Measurements from ENCODE around the gene IRF8. TPM values are rescaled to one million over a fixed set of nuclear protein-coding genes. Genes with fewer than 3 reads are reported as not detected.
A peak's percentile ranks its signal among the peaks of the same experiment; 100 is the strongest.
"Not testable (repeated sequence)": the region's sequence is repeated elsewhere in the genome, so short reads cannot be mapped to it uniquely, and the experiment has no call there.

The IRF8 gene
- total RNA-seq, 1 experiment from 2014 or later, result not detected

DNA sequence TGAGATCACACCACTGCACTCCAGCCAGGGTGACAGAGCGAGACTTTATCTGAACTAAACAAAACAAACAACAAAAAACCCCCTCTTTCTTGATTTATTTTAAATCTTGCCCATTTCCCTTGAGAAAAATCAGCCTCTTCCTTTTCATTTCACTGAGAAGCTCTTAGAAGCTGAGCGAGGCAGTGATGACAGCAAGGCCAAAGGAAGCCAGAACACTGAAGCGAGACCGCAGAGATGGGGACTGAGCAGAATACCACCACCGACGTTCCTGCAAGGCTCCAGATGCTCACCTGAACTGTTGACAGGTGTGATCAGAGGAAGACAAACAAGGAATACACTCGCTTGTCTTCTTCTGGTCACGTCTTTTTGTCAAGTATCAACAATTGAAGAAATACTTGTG, 30.5 kb upstream of the IRF8 start:
- DNase-seq (ENCODE audit: low read depth), result no peak

DNA sequence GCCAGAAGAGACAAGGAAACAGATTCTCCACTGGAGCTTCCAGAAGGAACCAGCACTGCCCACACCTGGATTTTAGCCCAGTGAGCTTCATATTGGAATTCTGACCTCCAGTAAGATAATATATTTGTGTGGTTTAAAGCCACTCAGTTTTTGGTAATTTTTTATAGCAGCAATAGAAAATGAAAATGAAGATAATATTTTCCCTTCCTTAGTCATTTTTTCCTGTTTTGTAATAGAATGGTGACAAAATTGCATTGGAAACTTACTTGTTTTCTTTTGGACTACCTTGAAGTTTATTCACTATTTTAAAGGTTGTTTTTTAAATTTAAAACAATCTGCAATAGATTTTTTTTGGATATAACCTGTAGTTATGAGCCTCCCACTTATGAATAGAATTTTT, 29.8 kb upstream of the IRF8 start:
- no peak for DNase-seq (ENCODE audit: low read depth)

DNA sequence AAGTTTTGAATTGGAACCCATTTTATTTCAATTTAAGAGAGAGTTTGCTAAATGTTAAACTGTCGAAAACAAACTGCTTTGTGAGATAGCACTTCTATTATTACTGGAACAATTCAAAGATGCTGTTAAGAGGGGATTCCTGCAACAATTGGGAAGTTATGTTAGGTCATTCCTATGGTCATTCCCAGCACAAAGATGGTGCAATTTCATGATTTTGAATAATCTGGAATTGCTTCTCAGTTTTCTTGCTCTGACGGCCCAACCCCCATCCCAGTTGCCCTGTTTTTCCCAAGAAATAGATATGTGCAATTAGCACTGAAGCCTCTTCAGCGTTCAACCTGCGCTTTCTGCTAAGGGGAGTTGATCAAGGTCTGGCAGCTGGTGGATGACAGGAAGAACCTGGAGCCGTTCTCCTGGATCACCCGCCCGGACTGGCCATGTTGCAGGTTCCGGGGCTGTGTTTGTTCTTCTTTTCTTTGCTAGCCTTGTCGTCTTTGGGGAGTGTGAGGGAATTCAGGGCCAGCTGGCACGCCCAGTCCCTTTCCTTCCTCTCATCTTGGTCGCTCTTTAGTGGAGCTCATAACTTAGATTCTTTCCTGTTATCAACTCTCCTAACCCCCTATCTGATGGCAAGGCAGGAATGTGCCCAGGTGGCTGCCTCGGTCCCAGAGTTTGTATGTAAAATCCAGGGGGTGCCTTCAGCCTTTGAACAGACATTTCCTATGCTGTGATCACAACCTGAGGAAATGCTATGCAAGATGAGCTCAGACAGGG, 29.0 kb upstream of the IRF8 start:
- DNase-seq (ENCODE audit: low read depth), result no peak

DNA sequence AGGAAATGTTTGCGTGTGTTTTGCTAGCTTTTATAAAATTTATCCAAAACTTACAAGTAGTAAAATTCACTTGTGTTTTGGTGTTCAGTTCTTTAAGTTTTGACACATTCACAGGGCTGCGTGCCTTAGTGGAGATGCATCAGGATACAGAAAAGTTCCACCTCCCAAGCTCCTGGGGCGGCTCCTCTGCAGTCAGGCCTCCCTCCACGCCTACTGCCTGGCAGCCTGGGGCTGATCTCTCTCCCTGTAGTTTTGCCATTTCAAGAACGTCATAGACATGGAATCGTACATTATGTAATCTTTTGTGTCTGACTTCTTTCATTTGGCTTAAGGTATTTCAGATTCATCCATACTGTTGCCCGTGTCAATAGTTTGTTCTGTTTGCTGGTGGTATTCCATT, 27.2 kb upstream of the IRF8 start:
- DNase-seq (ENCODE audit: low read depth), result no peak

DNA sequence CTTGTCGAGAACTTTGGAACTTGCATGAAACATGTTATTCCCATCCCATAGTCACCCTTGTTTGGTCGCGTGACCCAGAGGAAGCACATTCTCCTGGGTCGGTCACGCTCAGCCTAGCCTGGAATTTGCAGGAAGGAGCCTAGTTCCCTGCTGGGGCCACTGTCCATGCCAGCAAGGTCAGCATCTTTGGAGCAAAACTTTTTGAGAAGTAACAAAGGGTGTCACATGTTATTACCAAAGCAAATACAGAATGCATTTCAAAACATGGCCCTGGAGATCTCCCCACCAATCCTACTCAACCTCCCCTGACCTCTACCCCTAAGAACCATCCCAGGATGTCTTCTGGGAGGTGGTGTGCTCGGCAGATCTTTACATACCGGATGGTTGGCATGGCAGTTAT, 26.2 kb upstream of the IRF8 start:
- DNase-seq (ENCODE audit: low read depth), result no peak

DNA sequence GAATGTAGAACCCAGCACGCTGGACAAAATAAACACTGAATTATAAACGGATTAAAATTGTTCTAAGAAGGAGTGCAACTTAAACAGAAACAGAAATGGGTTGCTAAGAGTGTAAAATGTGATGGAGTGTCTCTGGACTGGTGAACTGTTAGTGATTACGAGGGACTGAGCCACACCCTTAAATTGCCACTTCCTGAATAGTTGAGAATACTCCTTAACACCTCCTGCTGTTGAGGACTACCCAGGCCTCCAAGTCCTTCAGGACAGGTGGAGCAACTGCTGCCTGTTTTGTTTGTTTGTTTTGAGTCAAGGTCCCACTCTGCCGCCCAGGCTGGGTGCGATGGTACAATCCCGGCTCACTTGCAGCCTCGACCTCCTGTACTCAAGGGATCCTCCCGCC, 25.8 kb upstream of the IRF8 start:
- DNase-seq (ENCODE audit: low read depth), result no peak

DNA sequence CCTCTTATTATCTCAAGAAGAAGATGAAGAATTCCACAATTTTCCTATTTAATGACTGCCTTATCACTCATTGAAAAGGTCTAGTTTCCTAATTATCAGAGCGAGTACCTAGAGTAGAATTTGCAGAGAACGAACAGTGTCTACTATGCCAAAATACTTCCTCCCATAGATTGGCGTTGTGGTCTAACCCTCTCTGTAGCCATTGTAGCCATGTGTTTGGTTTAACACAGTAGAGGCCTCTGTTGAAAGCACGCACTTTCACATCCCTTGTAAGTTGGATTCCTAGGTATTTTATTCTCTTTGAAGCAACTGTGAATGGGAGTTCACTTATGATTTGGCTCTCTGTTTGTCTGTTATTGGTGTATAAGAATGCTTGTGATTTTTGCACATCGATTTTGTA, 24.9 kb upstream of the IRF8 start:
- DNase-seq (ENCODE audit: low read depth), result not testable (repeated sequence)

DNA sequence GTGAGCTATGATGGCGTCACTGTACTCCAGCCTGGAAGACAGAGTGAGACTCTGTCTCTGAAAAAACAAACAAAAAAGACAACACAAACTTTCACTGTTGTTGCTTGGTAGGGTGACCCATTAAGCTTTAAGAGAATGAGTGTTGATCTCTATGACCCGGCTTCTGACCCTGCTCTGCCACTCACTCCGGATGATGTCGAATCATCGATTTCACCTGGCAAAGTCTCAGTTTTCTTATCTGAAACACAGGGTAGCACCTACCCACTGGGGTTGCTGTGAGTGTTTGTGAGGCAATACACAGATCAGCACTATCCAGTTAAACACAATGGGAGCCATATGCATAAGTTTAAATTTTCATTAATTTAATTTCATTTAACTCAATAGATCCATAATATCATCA, 20.6 kb upstream of the IRF8 start:
- no peak for DNase-seq (ENCODE audit: low read depth)

DNA sequence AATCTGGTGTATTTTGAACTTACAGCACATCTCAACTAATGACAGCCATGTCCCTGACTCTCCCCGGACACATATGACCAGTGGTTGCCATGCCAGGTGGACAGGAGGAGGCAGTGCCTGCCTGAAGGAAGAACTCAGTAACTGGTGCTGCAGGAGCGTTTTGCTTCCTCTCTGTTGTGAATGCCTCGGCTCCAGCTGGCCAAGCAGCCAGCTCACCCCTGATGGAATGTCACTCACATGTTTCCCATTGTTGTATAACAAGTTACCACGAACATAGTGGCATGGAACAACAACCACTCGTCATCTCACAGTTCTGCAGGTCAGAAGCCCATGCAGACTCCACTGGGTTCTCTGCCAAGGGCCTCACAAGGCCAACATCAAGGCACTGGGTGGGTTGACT, 20.1 kb upstream of the IRF8 start:
- peak; percentile 53 for DNase-seq (ENCODE audit: low read depth)

DNA sequence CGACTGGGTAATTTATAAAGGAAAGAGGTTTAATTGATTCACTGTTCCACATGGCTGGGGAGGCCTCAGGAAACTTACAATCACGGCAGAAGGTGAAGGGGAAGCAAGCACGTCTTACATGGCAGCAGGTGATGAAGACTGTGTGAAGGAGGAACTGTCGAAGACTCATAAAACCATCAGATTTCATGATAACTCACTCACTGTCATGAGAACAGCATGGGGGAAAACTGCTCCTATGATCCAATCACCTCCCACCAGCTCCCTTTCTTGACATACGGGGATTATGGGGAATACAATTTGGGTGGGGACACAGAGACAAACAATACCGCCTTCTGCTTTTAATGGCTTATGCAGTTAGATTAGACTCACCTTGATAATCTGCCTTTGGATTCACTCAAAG, 19.4 kb upstream of the IRF8 start:
- no peak for DNase-seq (ENCODE audit: low read depth)

DNA sequence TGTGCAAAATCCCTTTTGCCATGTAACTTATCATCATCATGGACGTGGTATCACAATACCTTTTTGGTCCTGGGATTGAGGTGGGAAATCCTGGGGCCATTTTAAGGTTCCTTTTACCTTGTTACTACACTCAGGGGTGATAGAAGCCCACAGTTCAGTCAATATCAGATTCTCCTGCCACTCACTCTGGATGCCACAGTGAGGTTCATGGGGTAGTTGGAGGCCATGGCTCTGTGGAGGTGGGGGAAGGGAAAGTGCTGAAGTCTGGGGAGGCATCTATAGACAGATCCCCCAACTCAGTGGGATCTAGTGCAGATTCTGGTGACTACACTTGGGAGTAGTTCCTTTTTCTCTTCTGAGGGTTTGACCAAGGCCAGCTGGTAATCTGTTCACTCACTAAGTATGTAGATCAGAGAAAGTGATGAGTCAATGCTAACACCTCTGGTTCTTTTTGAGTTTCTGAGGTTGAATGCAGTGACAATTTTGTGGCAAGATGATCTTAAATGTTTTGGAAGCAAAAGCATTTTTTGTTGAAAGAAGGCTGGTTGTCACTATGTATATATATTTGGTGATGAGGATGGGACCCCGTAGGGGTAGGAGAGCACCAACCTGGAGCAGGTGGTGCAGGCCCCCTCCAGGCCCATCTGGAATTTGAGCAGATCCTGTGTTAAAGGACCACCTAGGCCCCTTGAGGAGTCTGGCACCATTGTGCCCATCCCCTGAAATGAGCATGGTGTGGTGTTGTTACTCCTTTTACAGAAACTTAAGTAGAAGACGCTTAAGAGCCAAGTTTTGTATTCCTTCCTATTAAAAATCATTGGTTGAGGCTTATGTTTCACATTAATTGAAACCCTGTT, 18.8 kb upstream of the IRF8 start:
- DNase-seq (ENCODE audit: low read depth), result no peak

DNA sequence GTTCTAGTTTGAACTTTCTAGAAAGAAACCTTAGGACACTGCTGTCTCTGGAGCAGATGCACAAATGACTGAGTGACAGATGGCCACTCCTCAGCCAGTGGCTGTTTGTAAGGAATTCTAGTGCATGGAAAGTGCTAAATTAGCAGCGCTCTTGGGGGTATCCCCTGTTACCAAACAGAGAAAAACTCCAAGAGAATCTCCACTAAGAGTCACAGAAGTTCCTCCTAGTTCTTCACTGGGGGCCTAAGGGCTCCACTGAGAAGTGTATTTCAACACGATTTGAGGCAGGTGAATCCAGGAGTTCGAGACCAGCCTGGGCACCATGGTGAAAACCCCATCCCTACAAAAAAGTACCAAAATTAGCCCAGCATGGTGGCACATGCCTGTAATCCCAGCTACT, 18.1 kb upstream of the IRF8 start:
- no peak for DNase-seq (ENCODE audit: low read depth)

DNA sequence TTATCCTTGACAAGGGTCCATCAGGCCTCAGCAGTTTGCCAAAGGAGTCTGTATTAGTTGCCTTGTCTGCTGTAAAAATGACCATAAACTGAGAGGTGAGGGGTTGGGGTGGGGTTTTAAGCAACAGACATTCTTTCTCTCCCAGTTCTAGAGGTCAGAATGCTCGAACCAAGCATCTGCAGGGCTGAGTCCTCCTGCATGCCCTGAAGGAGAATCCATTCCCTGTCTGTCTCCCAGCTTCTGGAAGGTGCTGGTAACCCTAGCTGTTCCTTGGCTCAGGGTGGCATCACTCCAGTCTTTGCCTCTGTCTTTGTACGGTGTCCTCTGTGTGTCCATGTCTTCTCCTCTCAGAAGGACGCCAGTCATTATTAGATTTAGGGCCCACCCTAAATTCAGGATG, 17.5 kb upstream of the IRF8 start:
- DNase-seq (ENCODE audit: low read depth), result no peak

DNA sequence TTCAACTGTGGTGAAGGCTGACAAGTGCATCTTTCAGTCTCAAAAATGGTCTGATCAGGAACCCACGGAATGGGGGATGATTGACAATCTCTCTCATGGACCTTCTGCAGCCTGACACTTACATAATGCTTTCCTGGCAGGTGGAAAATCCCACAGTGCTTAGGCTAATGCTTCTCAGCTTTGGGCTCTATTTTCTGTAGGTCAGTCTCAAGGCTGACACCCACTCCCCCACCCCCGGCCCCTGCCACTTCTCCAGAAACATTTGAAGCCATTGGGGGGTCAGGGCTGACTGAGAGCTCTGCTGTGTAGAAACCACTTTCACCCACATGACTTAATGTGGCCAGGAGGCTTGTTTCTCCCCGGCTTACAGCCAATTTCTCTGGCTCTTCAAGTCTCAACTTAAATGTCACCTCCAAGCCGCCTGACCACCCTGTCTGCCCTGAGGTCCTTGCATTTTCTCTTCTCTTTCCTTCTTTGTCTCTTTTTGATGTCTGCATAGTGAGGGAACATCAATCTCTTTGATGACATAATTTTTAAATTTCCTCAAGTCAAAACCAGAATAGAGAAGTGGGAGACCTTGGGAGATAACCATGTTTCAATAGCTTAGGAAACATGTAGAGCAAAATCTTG, 16.7 kb upstream of the IRF8 start:
- DNase-seq (ENCODE audit: low read depth), result no peak

DNA sequence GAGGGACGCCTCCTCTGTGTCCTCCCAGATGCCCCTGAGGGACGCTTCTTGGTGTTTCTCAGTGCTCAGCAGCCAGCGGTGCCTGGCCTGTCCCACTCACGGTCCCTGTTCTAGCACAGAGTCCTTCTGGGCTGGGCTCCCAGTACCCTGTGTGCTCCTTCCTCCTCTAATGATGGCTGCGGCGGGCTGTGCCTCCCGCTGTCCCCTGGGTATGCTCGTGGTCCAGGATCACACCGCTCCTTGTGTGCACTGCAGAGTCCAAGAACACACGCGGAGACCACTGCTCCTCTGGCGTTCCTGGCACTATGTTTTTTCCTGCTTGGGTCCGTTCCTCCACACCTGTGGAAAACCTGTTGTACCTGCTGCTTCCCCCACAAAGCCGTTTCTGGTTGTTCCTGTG, 15.1 kb upstream of the IRF8 start:
- DNase-seq (ENCODE audit: low read depth), result no peak

DNA sequence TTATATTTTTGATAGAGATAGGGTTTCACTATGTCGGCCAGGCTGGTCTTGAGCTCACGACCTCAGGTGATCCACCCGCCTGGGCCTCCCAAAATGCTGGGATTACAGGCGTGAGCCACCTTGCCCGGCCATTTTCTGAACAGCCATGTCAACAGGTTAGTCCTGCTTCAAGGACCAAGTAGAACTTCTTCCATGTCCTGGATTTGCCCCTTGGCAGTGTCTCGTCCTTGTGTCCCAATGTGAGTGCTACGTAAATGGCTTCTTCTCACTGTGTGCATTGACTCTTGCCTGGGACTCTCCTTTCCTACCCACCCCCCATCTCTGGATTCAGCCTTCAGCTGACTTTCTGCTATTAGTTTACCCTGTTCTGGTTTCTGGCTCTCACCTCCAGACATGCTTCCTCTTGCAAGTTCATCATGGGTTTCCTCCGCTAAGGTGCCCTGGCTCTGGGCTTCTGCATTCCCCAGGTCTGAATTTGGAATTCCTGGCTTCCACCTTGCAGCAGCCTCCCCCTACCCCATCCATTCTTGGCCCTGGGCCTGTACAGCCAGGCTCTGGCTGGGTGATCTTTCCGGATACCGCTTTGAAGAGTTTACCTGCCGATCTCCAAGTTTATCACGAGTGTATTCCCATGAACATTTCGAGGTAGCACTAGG, 14.0 kb upstream of the IRF8 start:
- no peak for DNase-seq (ENCODE audit: low read depth)

DNA sequence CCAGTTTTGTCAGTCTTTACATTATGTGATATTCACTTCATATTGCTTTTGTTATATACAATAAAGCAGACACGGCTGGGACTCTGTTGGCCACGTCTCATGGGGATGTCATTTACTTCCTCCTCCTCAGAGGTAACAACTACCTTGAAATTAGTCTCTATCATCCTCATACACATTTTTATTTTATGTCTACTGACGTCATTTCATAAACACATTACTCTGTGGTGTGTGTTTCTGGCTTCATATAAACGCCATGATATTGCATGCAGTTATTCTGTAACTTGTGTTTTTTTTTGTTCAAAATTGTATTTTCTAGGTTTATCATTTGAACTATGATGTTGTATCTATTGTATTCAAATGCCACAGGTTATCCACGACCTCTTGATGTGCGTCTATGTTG, 13.4 kb upstream of the IRF8 start:
- no peak for DNase-seq (ENCODE audit: low read depth)

DNA sequence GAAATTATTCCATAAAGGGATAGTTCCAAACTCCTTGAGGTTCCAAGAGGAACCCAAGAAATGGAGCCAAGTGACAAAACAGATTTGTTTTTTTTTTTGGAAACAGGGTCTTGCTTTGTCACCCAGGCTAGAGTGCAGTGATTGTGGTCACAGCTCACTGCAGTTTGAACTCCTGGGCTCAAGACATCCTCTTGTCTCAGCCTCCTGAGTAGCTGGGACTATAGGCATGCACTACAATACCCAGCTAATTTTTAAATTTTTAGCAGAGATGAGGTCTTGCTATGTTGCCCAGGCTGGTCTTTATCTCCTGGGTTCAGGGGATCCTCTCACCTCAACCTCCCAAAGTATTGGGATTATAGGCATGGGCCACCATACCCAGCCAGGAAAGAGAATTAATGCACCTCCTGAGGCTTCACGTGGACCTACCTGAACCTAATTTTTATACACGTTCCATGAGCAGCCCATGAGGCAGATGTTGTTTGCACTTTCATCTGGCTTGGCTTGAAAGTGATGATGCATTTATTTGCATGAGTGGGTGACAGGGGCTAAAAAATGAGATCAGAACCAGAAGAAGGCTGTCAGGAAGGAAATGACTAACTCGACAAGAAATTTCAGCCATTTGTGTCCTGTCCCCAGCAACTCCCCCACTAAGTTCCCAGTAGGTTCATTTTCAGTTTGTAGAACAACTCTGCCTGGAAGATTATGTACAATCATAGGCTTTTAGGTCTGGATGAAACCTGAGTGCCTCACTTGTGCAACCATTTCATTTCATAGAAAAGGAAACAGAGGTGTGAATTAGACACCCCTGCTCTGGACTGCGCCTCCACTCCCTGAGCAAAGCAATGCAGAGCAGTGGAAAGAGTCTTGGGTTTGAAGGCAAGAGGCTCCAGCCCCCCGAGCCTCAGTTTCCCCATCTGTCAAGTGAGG, 10.3 kb upstream of the IRF8 start:
- peak; percentile 77 for DNase-seq (ENCODE audit: low read depth)

DNA sequence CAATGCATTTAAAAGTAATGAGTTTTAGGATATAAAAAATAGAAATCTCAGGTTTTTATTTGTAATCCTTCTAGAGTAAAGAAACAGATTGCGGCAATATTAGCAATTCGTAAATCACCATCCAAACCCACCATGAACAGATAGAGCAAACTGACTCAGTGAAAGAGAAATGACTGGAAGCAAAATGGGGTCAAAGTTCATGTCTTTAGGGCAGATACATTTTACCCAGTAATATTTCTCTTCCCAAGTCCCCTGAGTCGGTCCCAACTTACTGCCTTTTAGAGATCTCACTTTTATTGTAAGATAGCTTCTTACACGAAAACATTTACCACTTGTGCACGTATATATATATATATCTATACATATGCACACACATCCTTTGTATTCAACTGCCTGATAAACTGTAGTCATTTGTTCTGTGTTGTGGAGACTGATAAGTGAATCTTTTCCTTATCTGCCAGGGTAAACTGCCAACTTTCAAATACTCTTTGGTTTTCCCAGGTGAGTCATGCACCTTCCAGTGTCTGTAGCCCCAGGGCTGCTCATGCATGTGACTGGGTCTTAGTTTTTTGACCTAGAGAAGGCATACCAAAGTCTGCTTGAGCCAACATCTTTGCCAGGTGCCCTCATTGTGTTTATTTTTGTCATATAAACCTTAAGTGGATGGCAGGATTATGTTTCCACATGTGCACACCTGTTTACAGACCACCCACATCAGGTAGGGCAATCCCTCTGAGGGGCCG, 7.8 kb upstream of the IRF8 start:
- peak; percentile 46 for DNase-seq (ENCODE audit: low read depth)

DNA sequence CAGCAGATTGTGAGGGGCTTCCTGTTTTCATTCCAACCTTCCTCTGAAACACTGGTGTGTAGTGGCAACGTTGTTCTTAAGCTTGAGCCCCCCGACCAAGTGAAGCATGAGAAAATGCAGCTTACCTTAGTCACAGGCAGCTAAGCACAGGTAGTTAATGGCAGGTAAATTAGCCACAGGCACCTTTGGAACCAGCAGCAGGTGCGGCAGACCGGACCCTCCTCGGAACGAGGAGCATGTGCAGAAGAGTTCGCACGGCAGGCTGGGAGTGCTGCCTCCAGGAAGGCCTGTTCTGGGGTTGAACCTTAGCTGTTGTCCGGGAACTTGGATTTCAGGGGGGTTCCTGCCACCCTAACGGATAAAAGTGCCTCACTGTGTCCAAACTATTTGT, 7.2 kb upstream of the IRF8 start:
- no peak for DNase-seq (ENCODE audit: low read depth)

DNA sequence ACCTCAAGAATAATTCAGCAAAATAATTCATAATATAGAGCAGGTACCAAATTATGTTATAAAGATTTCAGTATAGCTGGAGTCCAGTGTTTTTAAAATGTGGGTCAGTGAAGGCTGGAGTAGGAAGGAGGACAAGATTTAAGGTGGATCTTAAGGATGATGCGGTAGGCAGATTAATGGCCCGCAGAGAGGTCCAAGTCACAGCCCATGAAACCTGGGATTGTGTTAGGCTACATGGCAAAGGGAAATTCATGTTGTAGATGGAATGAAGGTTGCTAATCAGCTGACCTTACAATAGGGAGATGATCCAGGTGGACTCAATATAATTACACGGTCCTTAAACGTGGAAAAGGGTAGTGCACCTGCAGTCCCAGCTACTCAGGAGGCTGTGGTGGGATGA, 6.2 kb upstream of the IRF8 start:
- no peak for DNase-seq (ENCODE audit: low read depth)
